Measurements from ENCODE around the gene PTPRR. TPM values are rescaled to one million over a fixed set of nuclear protein-coding genes. Genes with fewer than 3 reads are reported as not detected.

Gene PTPRR
- total and polyA plus RNA-seq, 5 experiments from 2014 or later: not detected

DNA sequence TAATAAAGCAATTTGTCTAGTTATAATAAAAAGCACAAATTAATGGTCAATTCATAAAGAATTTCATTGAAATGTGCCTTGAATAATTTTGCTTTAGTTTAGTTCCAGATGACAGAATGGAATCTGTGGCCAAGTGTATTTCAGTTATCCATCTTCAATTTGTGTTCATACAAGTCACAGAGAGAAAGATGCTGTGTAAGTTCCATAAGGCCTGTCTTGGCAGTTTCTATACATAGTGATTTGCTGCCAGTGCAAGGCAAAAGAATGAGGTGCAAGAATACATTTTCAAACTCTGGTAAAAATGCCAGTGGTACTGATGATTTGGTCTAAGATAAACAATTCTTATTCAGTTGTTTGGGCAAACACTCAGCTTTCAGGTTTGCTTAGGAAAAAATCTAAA, 149.0 kb downstream of the PTPRR start:
- H3K4me3 Mint-ChIP-seq: no peak overlapping the region
- peaks cover 0 to 4% (median 0%) of the 10 kb centered on the region in 3 donors for H3K36me3 Mint-ChIP-seq
- POLR2A ChIA-PET: no interaction called here
- H3K27ac Mint-ChIP-seq: no peak overlapping the region
- peaks cover 0 to 18% (median 0%) of the 10 kb centered on the region in 9 donors for H3K9me3 Mint-ChIP-seq
- no peaks in the 10 kb centered on the region for H3K4me1 Mint-ChIP-seq
- DNase-seq (no peak), ATAC-seq (no peak)
- H3K27me3 Mint-ChIP-seq: peaks cover 0 to 3% (median 2%) of the 10 kb centered on the region in 5 donors

GRCh38 chr12:70763666-70764065, 156.9 kb downstream of the PTPRR start:
- Mint-ChIP-seq H3K4me3 (no peak overlapping the region), H3K27ac (no peak overlapping the region), H3K9me3 (peaks cover 0 to 27% (median 2%) of the 10 kb centered on the region in 9 donors), H3K4me1 (no peaks in the 10 kb centered on the region), H3K36me3 (peaks cover 0 to 8% (median 0%) of the 10 kb centered on the region in 3 donors), H3K27me3 (peaks cover 0 to 15% (median 6%) of the 10 kb centered on the region in 5 donors)
- no peak for DNase-seq
- ATAC-seq: no peak
- POLR2A ChIA-PET: no interaction called here

DNA sequence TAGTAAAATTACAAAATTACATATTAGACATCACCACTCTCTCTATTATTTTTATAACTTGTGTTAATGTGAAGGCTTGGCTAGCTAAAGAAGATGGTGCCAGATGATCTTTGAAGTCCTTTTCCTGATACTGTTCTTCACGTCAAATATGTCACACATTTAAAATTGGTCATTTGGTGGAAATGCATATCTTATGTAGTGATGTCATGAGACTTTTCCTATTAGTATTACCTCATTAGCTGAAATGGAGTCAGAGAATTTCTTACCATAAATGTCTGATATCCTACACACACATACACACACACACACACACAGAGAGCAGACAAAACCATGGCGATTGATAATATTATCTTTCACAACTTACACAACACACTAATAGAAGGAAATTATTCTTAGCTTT, 158.5 kb downstream of the PTPRR start:
- Mint-ChIP-seq H3K9me3 (peaks cover 0 to 13% (median 2%) of the 10 kb centered on the region in 9 donors), H3K4me3 (no peak overlapping the region), H3K27ac (no peak overlapping the region), H3K27me3 (peaks cover 0 to 13% (median 6%) of the 10 kb centered on the region in 5 donors), H3K36me3 (peaks cover 0 to 4% (median 0%) of the 10 kb centered on the region in 3 donors), H3K4me1 (no peaks in the 10 kb centered on the region)
- no peak for ATAC-seq
- POLR2A ChIA-PET: no interaction called here
- no peak for DNase-seq

- Mint-ChIP-seq H3K4me3 (no peak overlapping the region), H3K9me3 (peaks cover 0 to 2% (median 0%) of the 10 kb centered on the region in 9 donors), H3K36me3 (peaks cover 0 to 4% (median 0%) of the 10 kb centered on the region in 3 donors), H3K4me1 (no peaks in the 10 kb centered on the region), H3K27ac (no peak overlapping the region), H3K27me3 (peaks cover 0 to 14% (median 6%) of the 10 kb centered on the region in 5 donors)
- POLR2A ChIA-PET: no interaction called here
- ATAC-seq (no peak), DNase-seq (no peak)
Observed at GRCh38 chr12:70759161-70759918, 161.2 kb downstream of the PTPRR start.

- peaks cover 0 to 11% (median 8%) of the 10 kb centered on the region in 5 donors for H3K27me3 Mint-ChIP-seq
- POLR2A ChIA-PET: no interaction called here
- H3K36me3 Mint-ChIP-seq: no peaks in the 10 kb centered on the region
- no peak overlapping the region for H3K4me3 Mint-ChIP-seq
- DNase-seq: no peak
- no peak overlapping the region for H3K27ac Mint-ChIP-seq
- no peak for ATAC-seq
- no peaks in the 10 kb centered on the region for H3K4me1 Mint-ChIP-seq
- no peaks in the 10 kb centered on the region for H3K9me3 Mint-ChIP-seq
Observed at GRCh38 chr12:70758494-70758845, 162.1 kb downstream of the PTPRR start.

GRCh38 chr12:70757830-70758493, 162.6 kb downstream of the PTPRR start:
- Mint-ChIP-seq H3K4me3 (no peak overlapping the region), H3K27ac (no peak overlapping the region), H3K9me3 (no peaks in the 10 kb centered on the region)

DNA sequence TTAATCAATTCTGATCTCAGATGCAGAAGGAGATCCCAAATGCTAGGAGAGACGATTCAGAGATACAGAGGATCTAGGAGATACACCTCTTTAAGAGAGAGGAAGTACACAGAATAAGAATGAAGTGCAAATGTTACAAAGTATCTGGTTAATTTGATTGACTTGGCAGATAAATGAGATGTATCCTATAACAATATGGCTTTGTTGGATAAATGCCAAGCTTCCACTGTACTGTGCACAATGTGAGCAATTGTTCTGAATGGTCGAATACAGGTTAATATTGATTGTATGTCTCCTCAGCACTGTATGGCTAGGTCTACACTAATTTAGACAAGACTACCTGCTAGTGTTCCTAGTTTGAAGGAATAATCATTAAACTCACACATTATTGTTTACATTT, 163.7 kb downstream of the PTPRR start:
- no peak overlapping the region for H3K27ac Mint-ChIP-seq
- no peak for DNase-seq
- H3K36me3 Mint-ChIP-seq: no peaks in the 10 kb centered on the region
- POLR2A ChIA-PET: no interaction called here
- H3K9me3 Mint-ChIP-seq: no peaks in the 10 kb centered on the region
- H3K27me3 Mint-ChIP-seq: peaks cover 8 to 15% (median 13%) of the 10 kb centered on the region in 5 donors
- no peak overlapping the region for H3K4me3 Mint-ChIP-seq
- ATAC-seq: no peak
- no peaks in the 10 kb centered on the region for H3K4me1 Mint-ChIP-seq

More at GRCh38 chr12:70757830-70758493, 162.6 kb downstream of the PTPRR start:
- POLR2A ChIA-PET: no interaction called here
- no peaks in the 10 kb centered on the region for H3K4me1 Mint-ChIP-seq
- peaks cover 3 to 11% (median 8%) of the 10 kb centered on the region in 5 donors for H3K27me3 Mint-ChIP-seq
- no peak for ATAC-seq
- no peak for DNase-seq
- no peaks in the 10 kb centered on the region for H3K36me3 Mint-ChIP-seq

DNA sequence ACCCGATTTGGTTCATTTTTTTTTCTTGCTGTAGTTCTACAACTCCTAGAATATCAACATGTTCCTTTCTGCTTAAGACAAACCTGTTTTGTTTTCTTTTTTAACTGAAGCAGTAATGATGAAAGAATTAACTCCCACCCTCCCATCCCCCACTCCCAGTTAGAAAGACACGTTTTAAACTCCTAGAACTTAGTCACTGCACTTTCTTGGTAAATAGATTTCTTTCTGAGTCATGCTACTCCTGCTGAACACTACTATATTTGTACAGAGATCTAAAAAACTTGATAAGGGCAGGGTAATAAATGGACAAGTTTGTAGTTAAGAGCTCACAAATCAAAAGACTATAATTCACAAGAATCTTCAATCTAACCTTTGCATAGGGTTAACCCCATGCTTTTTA, 164.4 kb downstream of the PTPRR start:
- Mint-ChIP-seq H3K4me1 (no peaks in the 10 kb centered on the region), H3K9me3 (no peaks in the 10 kb centered on the region), H3K27me3 (peaks cover 11 to 21% (median 18%) of the 10 kb centered on the region in 5 donors), H3K36me3 (no peaks in the 10 kb centered on the region), H3K27ac (no peak overlapping the region), H3K4me3 (no peak overlapping the region)
- DNase-seq: no peak
- POLR2A ChIA-PET: no interaction called here
- no peak for ATAC-seq

DNA sequence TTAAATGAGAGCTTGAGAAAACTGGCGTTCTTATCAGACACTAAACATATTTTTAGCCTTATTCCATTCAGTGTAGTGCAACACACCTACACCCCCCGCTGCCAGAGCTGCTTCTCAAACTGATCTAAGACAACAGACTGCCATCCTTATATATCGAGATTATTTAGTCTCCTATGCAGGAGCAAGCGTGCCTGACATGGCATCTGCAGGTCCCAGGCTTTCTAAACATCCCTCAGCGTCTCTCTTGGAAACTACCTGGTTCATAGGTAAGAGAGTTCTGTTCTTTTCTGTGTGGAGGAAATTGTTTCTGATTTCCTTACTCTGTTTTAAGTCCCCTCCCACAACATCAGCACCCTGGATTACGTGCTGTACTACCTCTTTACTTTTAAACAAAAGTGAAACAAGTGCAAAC, 166.2 kb downstream of the PTPRR start:
- Mint-ChIP-seq H3K4me3 (no peak overlapping the region), H3K9me3 (no peaks in the 10 kb centered on the region), H3K36me3 (no peaks in the 10 kb centered on the region), H3K4me1 (no peaks in the 10 kb centered on the region), H3K27ac (no peak overlapping the region), H3K27me3 (peaks cover 5 to 27% (median 18%) of the 10 kb centered on the region in 5 donors)
- POLR2A ChIA-PET: no interaction called here
- ATAC-seq (no peak), DNase-seq (no peak)

DNA sequence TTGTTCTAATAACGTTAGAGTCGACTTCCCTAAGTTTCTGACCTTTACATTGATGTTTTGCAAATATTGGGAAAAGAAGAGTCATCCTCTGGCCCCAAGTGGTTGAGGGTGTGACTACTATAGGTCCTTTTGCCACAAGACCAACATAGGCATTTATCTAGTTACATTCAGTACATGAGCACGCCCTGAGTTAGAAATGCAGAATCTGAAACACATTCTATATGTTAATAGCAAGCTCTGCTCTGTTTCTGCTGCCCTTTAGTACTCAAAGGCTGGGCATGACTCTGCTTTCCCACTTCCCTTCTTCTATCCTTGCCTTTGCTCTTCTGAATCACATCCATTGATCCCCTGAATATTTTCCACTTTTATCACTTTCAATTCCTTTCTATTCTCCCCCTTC, 168.2 kb downstream of the PTPRR start:
- POLR2A ChIA-PET: no interaction called here
- H3K27ac Mint-ChIP-seq: no peak overlapping the region
- DNase-seq (no peak), ATAC-seq (no peak)
- H3K4me3 Mint-ChIP-seq: no peak overlapping the region
- H3K36me3 Mint-ChIP-seq: no peaks in the 10 kb centered on the region
- peaks cover 5 to 27% (median 18%) of the 10 kb centered on the region in 5 donors for H3K27me3 Mint-ChIP-seq
- H3K9me3 Mint-ChIP-seq: peaks cover 0 to 2% (median 0%) of the 10 kb centered on the region in 9 donors
- H3K4me1 Mint-ChIP-seq: no peaks in the 10 kb centered on the region

GRCh38 chr12:70749931-70750330, 170.6 kb downstream of the PTPRR start:
- H3K27me3 Mint-ChIP-seq: peaks cover 5 to 27% (median 16%) of the 10 kb centered on the region in 5 donors

DNA sequence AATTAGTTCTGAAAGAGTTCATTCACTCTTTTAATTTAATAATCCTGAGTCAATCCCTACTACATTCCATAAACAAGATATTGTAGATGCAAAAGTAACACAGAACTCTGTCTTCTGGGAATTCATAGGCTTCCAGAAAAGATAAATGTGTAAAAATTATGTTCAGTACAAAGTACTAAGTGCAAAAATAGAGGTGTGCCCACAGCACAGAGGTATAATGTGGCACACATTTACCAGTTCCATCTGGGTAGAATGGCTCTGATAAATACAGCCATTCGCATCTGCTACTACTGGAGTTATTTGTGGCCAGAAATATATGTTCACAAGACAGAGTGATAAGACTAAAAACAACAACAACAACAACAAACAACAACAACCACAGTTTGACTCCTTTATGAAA, 171.7 kb downstream of the PTPRR start:
- POLR2A ChIA-PET: no interaction called here
- H3K27me3 Mint-ChIP-seq: peaks cover 2 to 27% (median 14%) of the 10 kb centered on the region in 5 donors
- no peaks in the 10 kb centered on the region for H3K4me1 Mint-ChIP-seq
- DNase-seq: no peak
- H3K4me3 Mint-ChIP-seq: no peak overlapping the region
- no peaks in the 10 kb centered on the region for H3K36me3 Mint-ChIP-seq
- peaks cover 0 to 2% (median 0%) of the 10 kb centered on the region in 9 donors for H3K9me3 Mint-ChIP-seq
- no peak for ATAC-seq
- no peak overlapping the region for H3K27ac Mint-ChIP-seq

More at GRCh38 chr12:70749931-70750330, 170.6 kb downstream of the PTPRR start:
- no peaks in the 10 kb centered on the region for H3K36me3 Mint-ChIP-seq
- ATAC-seq: no peak
- no peak for DNase-seq
- peaks cover 0 to 2% (median 0%) of the 10 kb centered on the region in 9 donors for H3K9me3 Mint-ChIP-seq
- H3K27ac Mint-ChIP-seq: no peak overlapping the region
- POLR2A ChIA-PET: no interaction called here
- H3K4me3 Mint-ChIP-seq: no peak overlapping the region
- no peaks in the 10 kb centered on the region for H3K4me1 Mint-ChIP-seq

GRCh38 chr12:70747445-70748260, 172.9 kb downstream of the PTPRR start:
- no peaks in the 10 kb centered on the region for H3K36me3 Mint-ChIP-seq
- DNase-seq (no peak), ATAC-seq (no peak)
- H3K27ac Mint-ChIP-seq: no peak overlapping the region
- H3K9me3 Mint-ChIP-seq: peaks cover 0 to 2% (median 0%) of the 10 kb centered on the region in 9 donors
- no peaks in the 10 kb centered on the region for H3K4me1 Mint-ChIP-seq
- POLR2A ChIA-PET: no interaction called here
- no peak overlapping the region for H3K4me3 Mint-ChIP-seq
- H3K27me3 Mint-ChIP-seq: peaks cover 6 to 22% (median 13%) of the 10 kb centered on the region in 5 donors

Measured in naive thymus-derived CD8-positive, alpha-beta T cell (primary cell).